Prostate gland (tissue), 2 donors: ENCODE data around the gene XNDC1N. TPM values are rescaled to one million over a fixed set of nuclear protein-coding genes. Genes with fewer than 3 reads are reported as not detected.

Source experiments
- DNase-seq: peaks from one replicate; pipeline ENCODE4 v3.0.0-alpha.2; 2019; ENCODE audit warnings: low spot score
- H3K27ac ChIP-seq, 2 donors: fragments of 200-600 bp; sonication (generic); 2 replicates each; pipeline ENCODE4 v1.5.1; 2017 to 2019
- H3K27me3 ChIP-seq: fragments of 200-600 bp; sonication (generic); replicated peaks from 2 replicates; pipeline ENCODE4 v1.5.1; 2019; ENCODE audit not compliant: insufficient read depth
- H3K36me3 ChIP-seq, 2 donors: fragments of 200-600 bp; sonication (generic); 1 replicate in 1 of 2; 2 replicates in 1 of 2; pipeline versions ENCODE4 v1.5.1 to v1.8.1; 2017 to 2019
- H3K4me1 ChIP-seq: fragments of 200-600 bp; sonication (generic); replicated peaks from 2 replicates; pipeline ENCODE4 v1.5.1; 2019
- H3K4me3 ChIP-seq, 2 donors: fragments of 200-600 bp; sonication (generic); 2 replicates each; pipeline ENCODE4 v1.5.1; 2017 to 2019
- H3K9me3 ChIP-seq: fragments of 200-600 bp; sonication (generic); 2 replicates; pipeline ENCODE4 v1.5.1; 2017
- POLR2A ChIP-seq: fragments of 450-650 bp; IDR thresholded peaks from one replicate; pipeline ENCODE4 v1.6.1; 2016; ENCODE audit warnings: antibody characterized with exemption, mild to moderate bottlenecking
- POLR2AphosphoS5 ChIP-seq: sonication (generic); formaldehyde crosslinking; IDR thresholded peaks from one replicate; pipeline ENCODE4 v1.6.1; 2017; ENCODE audit warnings: antibody characterized with exemption
- WGBS: methylation state at CpG from one replicate; pipeline ENCODE4 v1.1.5; 2018; 5-methylcytosine and 5-hydroxymethylcytosine counted together
- intact Hi-C: fragments of 100-400 bp; cut with DNase I; formaldehyde crosslinking; loops from one replicate; pipeline ENCODE4 v1.14.2; 2022
- total RNA-seq, 2 donors: library from RNA; depleted of rRNA; stranded (reverse); fragments of >200 nt; gene quantifications; one replicate each; pipeline ENCODE4 v1.1.0, GENCODE V29; 2016
- TF ChIP-seq, protein P1 (sequence below), 4 experiments: fragments of 200-600 bp in 2 of 4; fragments of 450-650 bp in 2 of 4; sonication (generic) in 2 of 4; IDR thresholded peaks; 1 replicate in 3 of 4; 2 replicates in 1 of 4; pipeline ENCODE4 v1.5.1; 2016 to 2019; ENCODE audit warnings: antibody characterized with exemption in 4 of 4, mild to moderate bottlenecking in 2 of 4, moderate library complexity in 2 of 4

XNDC1N gene, protein sequence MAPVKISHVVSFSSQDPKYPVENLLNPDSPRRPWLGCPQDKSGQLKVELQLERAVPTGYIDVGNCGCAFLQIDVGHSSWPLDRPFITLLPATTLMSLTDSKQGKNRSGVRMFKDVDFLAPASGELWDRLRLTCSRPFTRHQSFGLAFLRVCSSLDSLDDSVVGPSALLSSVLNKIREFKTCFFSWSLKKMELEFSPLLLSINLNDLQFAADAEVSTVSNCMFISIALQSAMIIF
- 1 to 10 TPM; 4.9 to 7.7 TPM for total RNA-seq

DNA sequence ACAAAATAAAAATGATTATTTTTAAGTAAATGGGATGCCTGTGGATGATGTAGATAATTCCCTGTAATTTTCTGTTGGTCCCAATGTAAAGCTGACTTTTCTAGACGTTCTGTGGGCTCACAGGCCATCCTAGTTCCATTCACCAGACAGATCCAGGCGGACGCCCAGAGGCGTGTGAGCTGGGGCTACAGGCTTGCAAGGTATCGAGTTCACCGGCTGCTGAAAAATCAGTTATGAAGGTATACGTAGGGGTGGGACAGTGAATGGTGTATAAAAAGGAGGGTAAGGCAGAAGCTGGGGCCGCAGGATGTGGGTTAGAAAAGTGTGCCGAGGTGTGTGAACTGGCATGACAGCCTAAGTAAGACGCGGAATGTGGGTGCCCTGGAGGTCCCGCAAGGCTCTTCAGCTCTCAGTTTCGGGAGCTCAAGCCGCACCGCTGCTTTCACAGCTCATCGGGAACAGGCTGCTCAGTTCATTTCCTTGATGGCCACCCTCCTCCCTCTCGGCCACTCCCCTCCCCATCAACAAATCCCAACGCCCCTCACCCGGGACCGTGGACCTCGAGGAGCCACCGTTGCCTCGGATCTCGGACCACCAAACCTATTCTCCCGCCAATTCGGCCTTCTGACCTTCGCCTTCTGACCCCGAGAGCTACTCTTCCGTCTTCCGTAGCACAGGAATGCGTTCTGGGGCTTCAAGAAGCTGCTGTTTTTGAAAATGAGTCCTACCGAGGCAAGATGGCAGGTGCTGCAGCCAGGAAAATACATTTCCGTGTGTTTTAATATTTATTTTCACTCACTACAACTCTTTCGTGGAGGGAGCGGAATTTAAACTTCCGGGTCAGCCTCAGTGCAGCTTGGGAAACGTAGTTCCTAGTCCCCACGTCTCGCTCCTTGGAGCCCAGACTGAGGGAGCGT is at the start of gene XNDC1N:
TSS of gene XNDC1N (minus strand) at position 775 of the 917 bp plus-strand sequence. CDS start 5,241 bp downstream, outside the sequence.
- H3K4me1 ChIP-seq = peaks cover 3% of the 10 kb centered on the region
- H3K36me3 ChIP-seq = no peaks in the 10 kb centered on the region
- peak; percentile 77 for DNase-seq
- H3K27me3 ChIP-seq = no peaks in the 10 kb centered on the region
- TF ChIP-seq, protein P1, sequence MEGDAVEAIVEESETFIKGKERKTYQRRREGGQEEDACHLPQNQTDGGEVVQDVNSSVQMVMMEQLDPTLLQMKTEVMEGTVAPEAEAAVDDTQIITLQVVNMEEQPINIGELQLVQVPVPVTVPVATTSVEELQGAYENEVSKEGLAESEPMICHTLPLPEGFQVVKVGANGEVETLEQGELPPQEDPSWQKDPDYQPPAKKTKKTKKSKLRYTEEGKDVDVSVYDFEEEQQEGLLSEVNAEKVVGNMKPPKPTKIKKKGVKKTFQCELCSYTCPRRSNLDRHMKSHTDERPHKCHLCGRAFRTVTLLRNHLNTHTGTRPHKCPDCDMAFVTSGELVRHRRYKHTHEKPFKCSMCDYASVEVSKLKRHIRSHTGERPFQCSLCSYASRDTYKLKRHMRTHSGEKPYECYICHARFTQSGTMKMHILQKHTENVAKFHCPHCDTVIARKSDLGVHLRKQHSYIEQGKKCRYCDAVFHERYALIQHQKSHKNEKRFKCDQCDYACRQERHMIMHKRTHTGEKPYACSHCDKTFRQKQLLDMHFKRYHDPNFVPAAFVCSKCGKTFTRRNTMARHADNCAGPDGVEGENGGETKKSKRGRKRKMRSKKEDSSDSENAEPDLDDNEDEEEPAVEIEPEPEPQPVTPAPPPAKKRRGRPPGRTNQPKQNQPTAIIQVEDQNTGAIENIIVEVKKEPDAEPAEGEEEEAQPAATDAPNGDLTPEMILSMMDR (IDR thresholded peaks at IDR 0.05) = no peak
- peak; percentile 84 for TF ChIP-seq POLR2AphosphoS5
- TF ChIP-seq POLR2A = no peak
- intact Hi-C loops = no loop called here
- WGBS = under 1% methylated on average over 40 of the region's 40 CpGs
- no peaks in the 10 kb centered on the region for H3K9me3 ChIP-seq
- peak within 1 kb of the TSS; percentile 86 to 88 for H3K27ac ChIP-seq
- peak within 1 kb of the TSS; percentile 71 for H3K4me3 ChIP-seq

DNA sequence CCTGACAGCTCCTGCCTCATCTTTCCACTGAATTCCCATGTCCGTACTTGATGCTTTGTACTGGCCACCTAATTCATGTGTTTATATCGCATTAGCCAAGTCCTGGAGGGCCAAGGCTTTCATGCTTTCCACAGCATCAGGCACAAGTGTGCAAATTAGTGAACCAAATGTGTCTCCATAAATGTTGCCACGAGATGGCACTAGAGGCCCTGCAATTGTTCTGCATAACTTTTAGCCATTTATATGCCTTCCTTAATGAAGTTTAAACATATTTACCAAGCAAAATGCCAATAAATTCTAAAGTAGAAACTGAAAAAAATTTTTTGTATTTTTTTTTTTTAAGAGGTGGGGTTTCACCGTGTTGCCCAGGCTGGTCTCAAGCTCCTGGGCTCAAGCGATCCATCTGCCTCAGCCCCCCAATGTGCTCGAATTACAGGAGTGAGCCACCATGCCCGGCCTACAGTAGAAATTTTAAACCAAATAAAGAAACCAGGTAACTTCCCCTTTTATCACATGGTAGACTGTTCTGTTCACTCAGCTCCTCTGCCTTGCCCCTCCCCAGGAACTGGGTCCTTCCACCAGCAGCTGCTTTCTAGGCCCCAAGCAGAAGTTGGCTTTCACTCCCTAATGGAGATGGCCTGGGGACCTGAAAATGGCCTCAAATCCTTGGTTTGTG is 49.5 kb upstream of the XNDC1N start:
- no peak overlapping the region for H3K4me3 ChIP-seq
- peak; percentile 52 for DNase-seq
- no peak overlapping the region for H3K27ac ChIP-seq
- TF ChIP-seq POLR2A (no peak), POLR2AphosphoS5 (peak; percentile 46)
- TF ChIP-seq, protein P1 (IDR thresholded peaks at IDR 0.05) = peak in 3 of 4 experiments; percentile 66 to 81 (median 81)
- H3K9me3 ChIP-seq = no peaks in the 10 kb centered on the region
- no peaks in the 10 kb centered on the region for H3K4me1 ChIP-seq
- 45% methylated on average over 7 of the region's 7 CpGs for WGBS
- intact Hi-C loops = loop anchor here (2.0 to 5.0 kb wide), 3 partner anchors 35 to 164 kb away; no protein-coding TSS in a partner anchor
- H3K36me3 ChIP-seq = no peaks in the 10 kb centered on the region
- no peaks in the 10 kb centered on the region for H3K27me3 ChIP-seq

DNA sequence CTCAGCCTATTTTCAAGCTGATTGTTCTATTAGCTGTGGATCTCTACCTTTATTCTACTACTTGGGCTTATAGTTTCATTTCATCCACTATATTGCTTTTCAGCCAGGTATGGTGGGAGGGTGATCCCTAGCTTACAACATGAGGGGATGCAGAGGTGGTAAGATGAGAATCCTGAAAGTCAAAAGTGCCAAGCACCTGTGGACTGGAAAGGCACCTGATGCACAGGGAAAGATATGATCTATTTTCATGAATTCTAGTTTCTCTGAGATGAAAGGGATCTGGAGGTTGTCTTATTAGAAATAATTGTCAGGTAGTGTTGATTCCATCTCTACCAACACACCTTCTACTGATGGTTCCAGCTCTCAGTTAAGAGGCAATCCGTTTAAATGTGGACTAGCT is 48.7 kb upstream of the XNDC1N start:
- Histone ChIP-seq H3K9me3 (no peaks in the 10 kb centered on the region), H3K27me3 (no peaks in the 10 kb centered on the region), H3K36me3 (no peaks in the 10 kb centered on the region), H3K27ac (no peak overlapping the region), H3K4me3 (no peak overlapping the region), H3K4me1 (no peaks in the 10 kb centered on the region)
- intact Hi-C loops = loop anchor here (2.0 to 5.0 kb wide), 3 partner anchors 36 to 165 kb away; no protein-coding TSS in a partner anchor
- DNase-seq = no peak
- TF ChIP-seq POLR2A (no peak), POLR2AphosphoS5 (no peak)
- TF ChIP-seq, protein P1 (IDR thresholded peaks at IDR 0.05) = no peak
- WGBS = 91% methylated on average over 1 of the region's 1 CpG

DNA sequence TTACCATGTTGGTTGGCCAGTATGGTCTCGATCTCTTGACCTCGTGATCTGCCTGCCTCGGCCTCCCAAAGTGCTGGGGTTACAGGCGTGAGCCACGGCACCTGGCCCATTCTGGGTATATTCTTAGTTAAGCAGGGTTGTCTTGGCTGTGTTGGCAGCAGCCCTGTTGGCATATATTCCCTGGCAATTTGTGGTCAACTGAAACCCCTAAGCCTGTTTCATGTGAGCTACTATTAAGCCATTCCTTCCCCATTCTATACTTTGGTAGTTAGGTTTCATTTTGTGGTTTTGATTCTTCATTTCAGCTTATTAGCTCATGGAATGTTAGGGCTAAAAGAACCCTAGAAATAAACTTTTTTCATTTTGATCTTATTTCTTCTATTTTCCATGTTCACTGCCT is 48.2 kb upstream of the XNDC1N start:
- Histone ChIP-seq H3K9me3 (no peaks in the 10 kb centered on the region), H3K27ac (no peak overlapping the region), H3K4me1 (no peaks in the 10 kb centered on the region), H3K27me3 (no peaks in the 10 kb centered on the region), H3K4me3 (no peak overlapping the region), H3K36me3 (no peaks in the 10 kb centered on the region)
- 91% methylated on average over 5 of the region's 5 CpGs for WGBS
- TF ChIP-seq POLR2A (no peak), POLR2AphosphoS5 (no peak)
- TF ChIP-seq, protein P1 (IDR thresholded peaks at IDR 0.05) = no peak
- intact Hi-C loops = loop anchor here (2.0 to 5.0 kb wide), 3 partner anchors 36 to 166 kb away; no protein-coding TSS in a partner anchor
- no peak for DNase-seq
